ENCODE data around the gene DHCR24.

DNA sequence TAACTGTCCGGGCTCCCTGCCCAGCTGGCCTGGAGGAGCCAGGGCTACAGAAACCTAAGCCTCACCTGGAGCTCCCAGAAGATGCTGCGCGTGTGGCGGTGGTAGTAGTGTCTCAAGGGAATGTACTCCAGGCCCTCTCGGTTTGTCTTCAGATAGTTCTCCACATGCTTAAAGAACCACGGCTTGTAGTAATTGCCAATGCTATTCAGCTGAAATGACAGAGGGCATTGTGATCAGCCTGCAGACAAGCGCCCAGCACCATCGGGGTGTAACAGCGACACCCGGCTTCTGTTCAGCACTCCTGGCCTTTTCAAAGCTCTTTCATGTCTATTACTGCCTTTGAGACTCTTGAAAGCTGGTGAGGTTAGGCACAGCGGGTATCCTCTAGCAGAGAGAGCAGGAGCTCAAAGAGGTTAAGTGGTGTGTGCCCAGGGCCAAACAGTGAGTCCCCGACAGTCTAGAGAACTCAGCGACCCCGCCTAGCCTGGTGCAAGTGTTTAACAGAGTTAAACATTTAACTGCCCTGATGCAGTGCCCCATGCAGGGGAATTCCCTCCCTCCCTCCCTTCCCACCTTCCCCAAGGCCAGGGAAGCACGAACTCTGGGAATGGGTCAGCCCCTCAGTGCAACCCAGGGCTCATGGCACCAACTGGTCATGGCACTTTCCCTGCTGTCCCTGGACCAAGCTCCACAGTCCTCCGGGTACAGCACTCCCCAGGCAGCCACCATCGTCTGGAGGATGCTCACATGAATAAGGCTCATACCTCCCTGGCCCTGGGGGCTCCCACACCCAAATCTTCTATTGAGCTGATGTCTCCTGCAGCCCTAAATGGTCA is 21.5 kb downstream of the DHCR24 start:
- no peak for TF ChIP-seq POLR2AphosphoS5 (IDR thresholded peaks at IDR 0.05)
- no peak for TF ChIP-seq POLR2A (IDR thresholded peaks at IDR 0.05)
